Occipital lobe (tissue), 3 donors: ENCODE data around the gene RNF181. TPM values are rescaled to one million over a fixed set of nuclear protein-coding genes. Genes with fewer than 3 reads are reported as not detected.
"Not testable (repeated sequence)": the region's sequence is repeated elsewhere in the genome, so short reads cannot be mapped to it uniquely, and the experiment has no call there.

Source experiments
- DNase-seq: peaks from one replicate; lab custom pipeline; 2025; lab: John Stamatoyannopoulos, UW
- small RNA-seq: library from RNA; depleted of rRNA; stranded (forward); fragments of <200 nt; gene quantifications from one replicate; pipeline ENCODE3, GENCODE V24; 2014
- total RNA-seq: library from RNA; depleted of rRNA; stranded (reverse); fragments of >200 nt; gene quantifications from one replicate; pipeline ENCODE4 v1.2.3, GENCODE V29; 2014

RNF181 gene
- total RNA-seq, 1 donor from 2014 or later: 38.8 TPM

DNA sequence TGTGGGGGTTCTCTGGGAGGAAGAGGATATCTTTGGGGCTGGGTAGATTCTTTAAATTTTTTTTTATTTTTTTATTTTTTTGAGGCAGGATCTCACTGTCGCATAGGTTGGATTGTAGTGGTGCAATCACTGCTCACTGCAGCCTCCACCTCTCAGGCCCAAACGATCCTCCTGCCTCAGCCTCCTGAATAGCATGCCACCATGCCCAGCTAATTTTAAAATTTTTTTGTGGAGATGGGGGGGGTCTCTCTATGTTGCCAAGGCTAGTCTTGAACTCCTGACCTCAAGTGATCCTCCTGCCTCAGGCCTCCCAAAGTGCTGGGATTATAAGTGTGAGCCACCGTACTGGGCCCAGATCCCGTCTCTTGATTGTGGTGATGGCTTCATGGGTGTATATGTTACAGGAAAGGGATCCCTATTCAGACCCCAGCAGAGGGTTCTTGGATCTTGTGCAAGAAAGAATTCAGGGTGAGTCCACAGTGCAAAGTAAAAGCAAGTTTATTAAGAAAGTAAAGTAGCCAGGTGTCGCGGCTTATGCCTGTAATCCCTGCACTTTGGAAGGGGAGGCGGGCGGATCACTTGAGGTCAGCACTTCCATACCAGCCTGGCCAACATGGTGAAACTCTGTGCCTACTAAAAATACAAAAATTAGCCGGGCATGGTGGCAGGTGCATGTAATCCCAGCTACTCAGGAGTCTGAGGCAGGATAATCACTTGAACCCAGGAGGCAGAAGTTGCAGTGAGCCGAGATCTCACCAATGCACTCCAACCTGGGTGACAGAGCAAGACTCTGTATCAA lies 18.4 kb downstream of the RNF181 start:
- no peak for DNase-seq

DNA sequence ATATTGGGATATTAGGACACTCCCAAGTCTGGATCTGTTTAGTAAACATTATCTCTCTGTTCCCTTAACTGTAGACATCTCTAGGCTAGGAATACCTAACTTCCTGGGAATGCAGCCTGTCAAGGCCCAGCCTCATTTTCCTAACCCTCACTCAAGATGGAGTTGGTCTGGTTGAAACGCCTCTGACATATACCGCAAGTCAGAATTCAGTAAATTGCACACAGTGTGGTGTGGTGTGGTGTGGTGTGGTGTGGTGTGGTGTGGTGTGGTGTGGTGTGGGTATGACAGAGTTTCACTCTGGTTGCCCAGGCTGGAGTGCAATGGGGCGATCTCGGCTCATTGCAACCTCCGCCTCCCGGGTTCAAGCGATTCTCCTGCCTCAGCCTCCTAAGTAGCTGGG lies 19.2 kb downstream of the RNF181 start:
- not testable (repeated sequence) for DNase-seq

- DNase-seq: no peak
These were observed 19.8 kb downstream of the RNF181 start for GRCh38 chr2:85615413-85615728.

GRCh38 chr2:85617723-85618122 lies 22.2 kb downstream of the RNF181 start:
- not testable (repeated sequence) for DNase-seq

DNA sequence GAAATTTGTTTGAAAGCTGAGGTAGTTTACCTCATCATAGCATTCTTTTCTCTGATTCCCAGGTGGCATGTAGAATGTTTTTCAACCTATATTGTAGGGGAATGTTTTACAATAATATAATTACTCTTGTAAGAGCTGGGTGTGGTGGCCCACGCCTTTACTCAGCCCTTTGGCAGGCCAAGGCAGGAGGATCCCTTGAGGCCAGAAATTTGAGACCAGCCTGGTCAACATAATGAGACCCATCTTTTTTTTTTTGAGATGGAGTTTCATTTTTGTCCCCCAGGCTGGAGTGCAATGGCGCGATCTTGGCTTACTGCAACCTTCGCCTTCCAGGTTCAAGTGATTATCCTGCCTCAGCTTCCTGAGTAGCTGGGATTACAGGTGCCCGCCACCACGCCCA lies 24.1 kb downstream of the RNF181 start:
- no peak for DNase-seq

- DNase-seq: no peak
These were observed 25.8 kb downstream of the RNF181 start for GRCh38 chr2:85621338-85621737.

DNA sequence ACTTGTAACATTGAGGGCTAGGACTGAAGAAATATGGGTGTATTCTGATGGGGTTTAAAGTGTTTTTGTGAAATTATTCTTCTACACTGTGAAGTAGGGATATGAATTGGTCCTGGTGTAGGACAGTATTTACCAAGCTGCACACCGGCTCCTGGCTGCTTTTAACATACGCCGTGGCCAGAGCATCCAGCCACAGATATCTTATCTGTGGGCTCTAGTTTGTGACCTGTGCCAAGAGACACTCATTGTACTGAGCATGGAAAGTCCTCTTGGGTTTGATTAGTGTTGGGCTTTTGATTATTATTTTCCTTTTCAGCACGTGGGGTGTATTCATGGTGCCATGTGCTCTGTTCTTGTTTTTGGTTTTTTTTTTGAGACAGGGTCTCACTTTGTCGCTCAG lies 28.4 kb downstream of the RNF181 start:
- no peak for DNase-seq

DNA sequence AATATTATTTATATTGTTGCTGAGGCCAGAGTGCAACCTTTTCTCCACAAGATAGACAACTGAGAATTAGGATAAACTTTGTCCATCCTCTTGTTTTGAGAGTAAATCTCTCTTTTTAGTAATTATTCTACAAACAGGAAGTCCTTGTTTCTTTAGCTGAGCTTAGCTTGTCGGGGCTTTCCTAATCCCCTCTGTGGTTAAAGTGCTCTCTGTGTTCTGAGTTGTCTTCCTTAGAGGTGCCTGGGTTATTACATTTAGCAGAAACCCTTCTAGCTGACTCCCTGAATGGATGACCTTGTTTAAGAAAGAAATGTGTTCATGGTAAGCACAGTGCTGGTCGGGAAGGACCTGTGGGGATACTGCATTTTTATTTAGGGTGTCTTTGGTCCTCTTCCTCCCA lies 33.1 kb downstream of the RNF181 start:
- no peak for DNase-seq

- DNase-seq: no peak
These were observed 35.8 kb downstream of the RNF181 start for GRCh38 chr2:85631316-85631715.

DNA sequence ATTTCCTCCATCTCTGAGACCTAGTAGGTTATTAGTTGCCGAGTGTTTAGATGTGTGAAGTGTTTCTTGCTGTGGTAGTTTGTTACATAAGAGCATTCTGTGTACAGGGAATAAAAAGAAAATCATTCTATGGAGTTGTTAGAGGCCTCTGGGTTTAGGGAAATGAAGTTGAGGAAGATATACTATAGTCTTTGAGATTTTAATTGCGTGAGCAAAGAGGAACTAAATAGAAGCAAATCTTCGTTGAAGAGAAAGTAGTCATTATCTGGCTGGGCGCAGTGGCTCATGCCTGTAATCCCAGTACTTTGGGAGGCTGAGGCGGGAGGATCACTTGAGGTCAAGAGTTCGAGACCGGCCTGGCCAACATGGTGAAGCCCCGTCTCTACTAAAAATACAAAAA lies 39.5 kb downstream of the RNF181 start:
- no peak for DNase-seq

GRCh38 chr2:85635636-85636035 lies 40.1 kb downstream of the RNF181 start:
- DNase-seq: no peak

GRCh38 chr2:85642725-85643124 lies 47.2 kb downstream of the RNF181 start:
- DNase-seq: no peak

DNA sequence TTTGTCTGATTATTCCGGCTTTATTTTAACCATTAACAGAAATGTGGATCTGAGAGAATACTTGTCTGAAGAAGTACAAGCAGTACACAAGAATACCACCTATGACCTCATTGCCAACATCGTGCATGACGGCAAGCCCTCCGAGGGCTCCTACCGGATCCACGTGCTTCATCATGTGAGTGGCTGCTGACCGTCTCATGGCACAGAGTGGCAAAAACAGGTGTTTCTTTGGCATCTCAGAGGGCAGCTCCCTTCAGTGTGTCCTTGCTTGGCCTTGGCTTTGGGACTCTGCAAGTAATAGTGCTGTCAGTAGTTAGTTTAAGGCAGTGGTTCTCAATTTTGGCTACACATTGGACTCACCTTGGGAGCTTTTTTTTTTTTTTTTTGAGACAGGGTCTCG lies 49.4 kb downstream of the RNF181 start:
- DNase-seq: no peak

DNA sequence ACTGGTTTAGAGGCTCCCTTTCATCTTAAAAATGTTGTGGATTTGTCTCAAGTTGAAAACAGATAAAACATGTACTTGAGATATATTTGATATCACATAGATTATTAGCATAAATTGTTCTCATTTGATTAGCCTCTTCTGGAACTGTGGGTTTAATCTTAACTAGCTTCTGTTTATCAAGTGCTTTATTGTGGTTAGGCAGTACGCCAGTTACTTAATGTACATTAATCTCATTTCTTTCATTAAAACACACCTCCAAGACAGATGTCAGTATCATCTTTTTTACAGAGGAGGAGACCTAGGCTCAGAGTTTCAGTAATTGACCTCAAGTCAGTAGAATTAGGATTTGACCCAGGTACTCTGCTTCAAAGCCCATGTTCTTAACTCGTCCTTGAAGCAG lies 50.6 kb downstream of the RNF181 start:
- no peak for DNase-seq

Small RNAs within 50 kb of the gene (small RNA-seq; reads per million reads assigned to genes)
- gene RN7SL126P: not detected

Other genes with a start within 250 kb of the RNF181 start
- 14.5 TPM for gene RETSAT, start 241.2 kb upstream of the RNF181 start, total RNA-seq
- 16.8 TPM for gene ELMOD3, start 241.0 kb upstream of the RNF181 start, total RNA-seq
- 11.1 TPM for gene CAPG, start 185.4 kb upstream of the RNF181 start, total RNA-seq
- gene SH2D6, start 177.0 kb upstream of the RNF181 start, total RNA-seq: 0.47 TPM
- gene MAT2A, start 56.6 kb upstream of the RNF181 start, total RNA-seq: 95.1 TPM
- 32.6 TPM for gene GGCX, start 34.3 kb upstream of the RNF181 start, total RNA-seq
- gene VAMP8, start 18.2 kb upstream of the RNF181 start, total RNA-seq: 0.94 TPM
- gene VAMP5, start 11.3 kb upstream of the RNF181 start, total RNA-seq: 3.6 TPM
- 4.8 TPM for gene TMEM150A, start 7.0 kb downstream of the RNF181 start, total RNA-seq
- 27.8 TPM for gene C2orf68, start 16.3 kb downstream of the RNF181 start, total RNA-seq
- 32.8 TPM for gene USP39, start 20.4 kb downstream of the RNF181 start, total RNA-seq
- 0.16 TPM for gene SFTPB, start 72.5 kb downstream of the RNF181 start, total RNA-seq
- gene GNLY, start 98.6 kb downstream of the RNF181 start, total RNA-seq: not detected
- 3.0 TPM for gene ATOH8, start 158.2 kb downstream of the RNF181 start, total RNA-seq